ENCODE measurements around the gene CACNA1S. TPM values are rescaled to one million over a fixed set of nuclear protein-coding genes. Genes with fewer than 3 reads are reported as not detected.
A peak's percentile ranks its signal among the peaks of the same experiment; 100 is the strongest.

Gene CACNA1S
- polyA plus RNA-seq, 10 donors, result 21.3 to 56.2 (median 40.1) TPM

GRCh38 chr1:201036188-201036842 lies 75.9 kb downstream of the CACNA1S start:
- no peak for DNase-seq

- no peak for DNase-seq
Measured at GRCh38 chr1:201034671-201035070, 77.6 kb downstream of the CACNA1S start.

- no peak for DNase-seq
Measured at GRCh38 chr1:201032408-201032807, 79.8 kb downstream of the CACNA1S start.

GRCh38 chr1:201028461-201028889 lies 83.8 kb downstream of the CACNA1S start:
- no peak for DNase-seq

- DNase-seq, result no peak
Measured at GRCh38 chr1:201026836-201027235, 85.4 kb downstream of the CACNA1S start.

GRCh38 chr1:201026234-201026633 lies 86.0 kb downstream of the CACNA1S start:
- no peak for DNase-seq

- peak in 1 of 3 donors; percentile 28 for DNase-seq
Measured at GRCh38 chr1:201025571-201026002, 86.6 kb downstream of the CACNA1S start.

GRCh38 chr1:201024625-201024998 lies 87.6 kb downstream of the CACNA1S start:
- no peak for DNase-seq

GRCh38 chr1:201023920-201024624 lies 88.2 kb downstream of the CACNA1S start:
- DNase-seq, result no peak

GRCh38 chr1:201023517-201023902 lies 88.7 kb downstream of the CACNA1S start, which contains the start of gene KIF21B:
Gene KIF21B (minus strand): TSS chr1:201023714. CDS start chr1:201023383, 331 bp downstream.
- DNase-seq, result peak; percentile 68 to 81 (median 68)

- no peak for DNase-seq
Measured at GRCh38 chr1:201022820-201023516, 89.3 kb downstream of the CACNA1S start.

- no peak for DNase-seq
Measured at GRCh38 chr1:201022493-201022819, 89.8 kb downstream of the CACNA1S start.

- no peak for DNase-seq
Measured at GRCh38 chr1:201021630-201022492, 90.4 kb downstream of the CACNA1S start.

- DNase-seq, result no peak
Measured at GRCh38 chr1:201020721-201021629, 91.3 kb downstream of the CACNA1S start.

GRCh38 chr1:201020040-201020591 lies 92.1 kb downstream of the CACNA1S start:
- no peak for DNase-seq

- DNase-seq, result peak in 1 of 3 donors; percentile 30
Measured at GRCh38 chr1:201019321-201019977, 92.8 kb downstream of the CACNA1S start.

GRCh38 chr1:201017828-201018163 lies 94.4 kb downstream of the CACNA1S start:
- no peak for DNase-seq

GRCh38 chr1:201016943-201017827 lies 95.0 kb downstream of the CACNA1S start:
- DNase-seq, result no peak

- peak; percentile 35 to 58 (median 35) for DNase-seq
Measured at GRCh38 chr1:201016211-201016651, 96.0 kb downstream of the CACNA1S start.
